HUES6 (cell line): ENCODE data around the gene NELFA.

Experiments
- H3K27ac ChIP-seq: 2 replicates; pipeline ENCODE4 v1.7.0; 2013; ENCODE audit warnings: low read depth, mild to moderate bottlenecking, low read length, inconsistent platforms
- H3K27me3 ChIP-seq: 2 replicates; pipeline ENCODE4 v1.6.1; 2013; ENCODE audit warnings: low read length; ENCODE audit not compliant: control insufficient read depth, insufficient read depth
- H3K36me3 ChIP-seq: 2 replicates; pipeline ENCODE4 v1.6.1; 2013; ENCODE audit warnings: low read length; ENCODE audit not compliant: control insufficient read depth, insufficient read depth
- H3K4me1 ChIP-seq: 2 replicates; pipeline ENCODE4 v1.6.1; 2013; ENCODE audit warnings: low read length; ENCODE audit not compliant: control insufficient read depth, insufficient read depth
- H3K4me3 ChIP-seq: 2 replicates; pipeline ENCODE4 v1.5.1; 2013; ENCODE audit warnings: low read depth, low read length
- H3K9ac ChIP-seq: one replicate; pipeline ENCODE4 v1.6.1; 2013; ENCODE audit warnings: mild to moderate bottlenecking, low read length
- H3K9me3 ChIP-seq: 2 replicates; pipeline ENCODE4 v1.6.1; 2013; ENCODE audit warnings: low read depth, low read length; ENCODE audit not compliant: control insufficient read depth, insufficient read depth

Gene NELFA

GRCh38 chr4:1979477-1980196 is 29.1 kb downstream of the NELFA start:
- Histone ChIP-seq H3K9ac (no peak overlapping the region), H3K36me3 (peaks cover 96% of the 10 kb centered on the region), H3K4me3 (no peak overlapping the region), H3K27ac (no peak overlapping the region), H3K4me1 (no peaks in the 10 kb centered on the region), H3K27me3 (no peaks in the 10 kb centered on the region), H3K9me3 (no peaks in the 10 kb centered on the region)

DNA sequence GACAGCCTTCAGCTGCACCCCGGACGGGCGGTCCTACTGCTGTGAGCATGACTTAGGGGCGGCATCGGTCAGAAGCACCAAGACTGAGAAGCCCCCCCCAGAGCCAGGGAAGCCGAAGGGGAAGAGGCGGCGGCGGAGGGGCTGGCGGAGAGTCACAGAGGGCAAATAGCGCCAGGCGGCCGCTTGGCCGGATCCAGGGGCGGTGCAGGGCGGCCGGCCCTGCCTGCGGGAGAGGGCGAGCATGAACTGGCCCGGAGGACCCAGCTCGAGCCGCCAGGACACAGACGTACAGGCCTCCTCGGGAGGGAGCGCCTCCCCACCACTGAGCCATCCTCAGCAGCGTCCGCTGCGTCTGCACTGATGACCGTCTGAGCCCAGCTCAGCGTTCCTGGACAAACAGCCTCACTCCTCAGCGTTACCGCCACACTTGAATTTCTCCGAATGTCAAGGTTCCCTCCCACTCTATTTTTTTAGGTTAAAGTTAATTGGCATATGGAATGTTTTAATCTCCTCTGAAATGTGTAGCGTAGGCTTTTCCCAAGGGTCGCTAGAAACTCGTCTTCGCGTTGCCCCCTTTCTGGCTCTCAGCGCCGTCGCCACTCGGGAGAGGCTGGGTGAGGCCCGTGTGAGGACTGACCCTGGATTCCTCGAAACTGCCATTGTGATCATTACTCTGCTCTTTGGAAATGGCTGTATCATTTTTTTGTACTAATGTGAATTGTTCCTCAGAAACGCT is 29.9 kb downstream of the NELFA start:
- Histone ChIP-seq H3K36me3 (peaks cover 96% of the 10 kb centered on the region), H3K9ac (no peak overlapping the region), H3K9me3 (no peaks in the 10 kb centered on the region), H3K4me3 (no peak overlapping the region), H3K27me3 (no peaks in the 10 kb centered on the region), H3K27ac (no peak overlapping the region), H3K4me1 (no peaks in the 10 kb centered on the region)

- peaks cover 96% of the 10 kb centered on the region for H3K36me3 ChIP-seq
- no peaks in the 10 kb centered on the region for H3K4me1 ChIP-seq
- H3K9ac ChIP-seq = no peak overlapping the region
- no peaks in the 10 kb centered on the region for H3K9me3 ChIP-seq
- H3K27ac ChIP-seq = no peak overlapping the region
- no peaks in the 10 kb centered on the region for H3K27me3 ChIP-seq
- no peak overlapping the region for H3K4me3 ChIP-seq
These were observed 30.5 kb downstream of the NELFA start for GRCh38 chr4:1978226-1978625.

DNA sequence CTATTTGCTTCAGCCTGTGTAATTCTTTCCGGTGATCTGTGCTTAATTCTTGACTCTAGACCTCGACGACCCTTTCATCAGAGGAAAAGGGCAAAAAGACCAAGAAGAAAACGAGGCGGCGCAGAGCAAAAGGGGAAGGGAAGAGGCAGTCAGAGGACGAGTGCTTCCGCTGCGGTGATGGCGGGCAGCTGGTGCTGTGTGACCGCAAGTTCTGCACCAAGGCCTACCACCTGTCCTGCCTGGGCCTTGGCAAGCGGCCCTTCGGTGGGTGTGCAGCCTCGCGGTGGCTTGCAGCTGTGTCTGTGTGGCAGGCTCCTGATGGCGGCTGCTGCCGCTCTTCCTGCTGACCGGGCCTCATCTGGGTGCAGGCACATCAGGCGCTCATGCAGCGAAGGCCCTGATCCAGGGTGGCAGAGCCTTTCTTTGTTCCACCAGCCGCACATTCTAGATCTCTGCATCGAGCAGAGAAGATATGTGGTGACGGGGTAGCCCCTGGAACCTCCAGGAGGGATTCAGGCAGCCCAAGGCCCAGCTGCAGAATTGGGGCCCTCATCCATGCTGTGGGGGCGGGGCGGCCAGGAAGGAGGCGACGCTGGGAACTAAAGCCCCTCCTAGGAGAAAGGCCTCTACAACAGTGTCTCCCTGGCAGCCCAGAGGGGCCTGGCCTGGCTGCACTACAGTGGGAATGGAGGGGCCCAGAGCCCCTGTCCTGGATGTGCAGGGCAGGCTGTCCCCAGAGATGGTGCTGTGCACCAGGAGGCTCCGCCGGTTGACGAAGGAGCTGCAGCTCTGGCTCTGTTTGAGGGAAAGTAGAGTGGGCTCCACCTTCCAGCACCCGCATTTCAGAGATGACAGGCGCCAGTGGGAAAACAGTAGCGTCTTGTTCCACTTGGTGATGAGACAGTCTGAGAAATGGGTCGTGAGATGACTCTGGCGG is 32.1 kb downstream of the NELFA start:
- no peak overlapping the region for H3K27ac ChIP-seq
- H3K9me3 ChIP-seq = no peaks in the 10 kb centered on the region
- H3K9ac ChIP-seq = no peak overlapping the region
- H3K36me3 ChIP-seq = peaks cover 96% of the 10 kb centered on the region
- H3K27me3 ChIP-seq = no peaks in the 10 kb centered on the region
- no peak overlapping the region for H3K4me3 ChIP-seq
- no peaks in the 10 kb centered on the region for H3K4me1 ChIP-seq

- no peaks in the 10 kb centered on the region for H3K4me1 ChIP-seq
- H3K27me3 ChIP-seq = no peaks in the 10 kb centered on the region
- no peak overlapping the region for H3K4me3 ChIP-seq
- H3K9me3 ChIP-seq = no peaks in the 10 kb centered on the region
- H3K36me3 ChIP-seq = peaks cover 94% of the 10 kb centered on the region
- no peak overlapping the region for H3K27ac ChIP-seq
- H3K9ac ChIP-seq = no peak overlapping the region
These were observed 32.9 kb downstream of the NELFA start for GRCh38 chr4:1975880-1976279.

- peaks cover 93% of the 10 kb centered on the region for H3K36me3 ChIP-seq
- H3K27me3 ChIP-seq = no peaks in the 10 kb centered on the region
- H3K4me1 ChIP-seq = no peaks in the 10 kb centered on the region
- no peaks in the 10 kb centered on the region for H3K9me3 ChIP-seq
- no peak overlapping the region for H3K4me3 ChIP-seq
- no peak overlapping the region for H3K9ac ChIP-seq
- H3K27ac ChIP-seq = no peak overlapping the region
These were observed 33.4 kb downstream of the NELFA start for GRCh38 chr4:1975391-1975801.

- Histone ChIP-seq H3K27me3 (no peaks in the 10 kb centered on the region), H3K4me1 (no peaks in the 10 kb centered on the region), H3K9ac (no peak overlapping the region), H3K4me3 (no peak overlapping the region), H3K27ac (no peak overlapping the region), H3K36me3 (peaks cover 94% of the 10 kb centered on the region), H3K9me3 (no peaks in the 10 kb centered on the region)
These were observed 33.9 kb downstream of the NELFA start for GRCh38 chr4:1974840-1975239.

DNA sequence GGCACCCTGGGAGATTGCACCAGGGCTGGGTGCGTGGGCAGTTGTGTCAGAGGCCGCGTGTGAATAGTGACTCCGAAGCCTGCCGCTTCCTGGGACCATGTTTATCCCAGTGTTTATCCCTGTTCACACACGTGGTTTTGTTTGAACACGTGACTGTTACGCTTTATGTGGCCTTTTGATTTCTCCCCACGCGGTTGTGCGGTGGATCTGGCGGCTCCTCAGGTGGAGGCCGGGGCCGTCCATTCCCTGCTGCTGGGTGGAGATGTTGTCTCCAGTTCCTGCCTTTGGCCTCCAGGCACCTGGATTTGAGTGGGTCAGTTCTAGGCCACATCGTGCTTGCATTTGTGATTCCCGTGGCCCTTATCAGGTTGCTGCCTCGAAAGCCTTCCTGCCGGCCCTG is 35.1 kb downstream of the NELFA start:
- H3K9ac ChIP-seq = no peak overlapping the region
- H3K4me1 ChIP-seq = no peaks in the 10 kb centered on the region
- H3K27ac ChIP-seq = no peak overlapping the region
- no peaks in the 10 kb centered on the region for H3K9me3 ChIP-seq
- H3K27me3 ChIP-seq = no peaks in the 10 kb centered on the region
- H3K36me3 ChIP-seq = peaks cover 90% of the 10 kb centered on the region
- H3K4me3 ChIP-seq = no peak overlapping the region

DNA sequence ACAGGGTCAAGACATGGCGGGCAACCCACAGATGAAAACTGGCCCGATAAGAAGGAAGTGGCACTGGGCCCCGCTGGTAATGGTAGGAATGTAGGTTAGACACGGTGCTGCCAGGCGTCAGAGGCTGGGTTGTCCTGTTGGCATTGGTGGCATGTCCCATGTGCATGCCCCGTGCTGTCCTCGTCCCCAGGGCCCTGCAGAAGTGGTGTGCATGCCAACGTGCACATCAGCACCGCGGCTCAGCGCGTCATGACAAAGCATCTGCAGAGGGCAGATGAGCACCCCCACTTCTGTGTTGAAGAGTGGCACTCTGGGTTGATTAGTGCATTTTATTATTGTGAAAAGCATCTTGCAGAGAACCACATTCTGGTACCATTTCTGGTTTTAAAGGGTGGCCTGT is 35.6 kb downstream of the NELFA start:
- Histone ChIP-seq H3K9me3 (no peaks in the 10 kb centered on the region), H3K4me3 (no peak overlapping the region), H3K27ac (no peak overlapping the region), H3K36me3 (peaks cover 90% of the 10 kb centered on the region), H3K9ac (no peak overlapping the region), H3K4me1 (no peaks in the 10 kb centered on the region), H3K27me3 (no peaks in the 10 kb centered on the region)

- Histone ChIP-seq H3K4me1 (no peaks in the 10 kb centered on the region), H3K36me3 (peaks cover 91% of the 10 kb centered on the region), H3K27ac (no peak overlapping the region), H3K4me3 (no peak overlapping the region), H3K9me3 (no peaks in the 10 kb centered on the region), H3K27me3 (no peaks in the 10 kb centered on the region), H3K9ac (no peak overlapping the region)
These were observed 36.4 kb downstream of the NELFA start for GRCh38 chr4:1972414-1972813.
